GM19395 (cell line): Measurements from ENCODE around the gene ENTREP3.
A peak's percentile ranks its signal among the peaks of the same experiment; 100 is the strongest.

Experiments used
- ATAC-seq: cut with Tn5 transposase; IDR thresholded peaks from one replicate; pipeline ENCODE4 v1.9.1; 2021; ENCODE audit warnings: mild to moderate bottlenecking, moderate library complexity; ENCODE audit not compliant: unreplicated experiment

Gene ENTREP3

GRCh38 chr1:155278689-155279160, 23.4 kb upstream of the ENTREP3 start:
- ATAC-seq, result no peak

- no peak for ATAC-seq
Observed at GRCh38 chr1:155277902-155278688, 22.8 kb upstream of the ENTREP3 start.

GRCh38 chr1:155277070-155277901, 22.0 kb upstream of the ENTREP3 start, which contains the start of gene HCN3:
HCN3 (plus strand) TSS chr1:155277463; CDS start chr1:155277591, 128 bp downstream.
- ATAC-seq, result peak; percentile 64

GRCh38 chr1:155273343-155274245, 18.3 kb upstream of the ENTREP3 start, which contains the start of gene CLK2:
CLK2 (minus strand) TSS chr1:155273504; CDS start chr1:155270977, 2,527 bp downstream.
- peak; percentile 81 for ATAC-seq

- peak; percentile 32 for ATAC-seq
Observed at GRCh38 chr1:155272466-155273342, 17.4 kb upstream of the ENTREP3 start.

GRCh38 chr1:155269381-155269780, 14.1 kb upstream of the ENTREP3 start:
- no peak for ATAC-seq

GRCh38 chr1:155268630-155269029, 13.3 kb upstream of the ENTREP3 start:
- ATAC-seq, result no peak

- no peak for ATAC-seq
Observed at GRCh38 chr1:155267373-155267772, 12.1 kb upstream of the ENTREP3 start.

GRCh38 chr1:155266553-155266952, 11.3 kb upstream of the ENTREP3 start:
- no peak for ATAC-seq

- ATAC-seq, result no peak
Observed at GRCh38 chr1:155263067-155263466, 7.8 kb upstream of the ENTREP3 start.

- ATAC-seq, result peak; percentile 87
Observed at GRCh38 chr1:155261852-155262673, 6.8 kb upstream of the ENTREP3 start, which contains the start of gene SCAMP3. SCAMP3 (minus strand) TSS chr1:155262360; CDS start chr1:155262151, 209 bp downstream.

GRCh38 chr1:155261493-155261851, 6.2 kb upstream of the ENTREP3 start:
- peak; percentile 11 for ATAC-seq

GRCh38 chr1:155260276-155260675, 5.0 kb upstream of the ENTREP3 start:
- no peak for ATAC-seq

GRCh38 chr1:155256058-155256852, 972 bp upstream of the ENTREP3 start:
- ATAC-seq, result no peak

- no peak for ATAC-seq
Observed at GRCh38 chr1:155254714-155255242, 505 bp downstream of the ENTREP3 start.

GRCh38 chr1:155254228-155254713, 1.0 kb downstream of the ENTREP3 start:
- ATAC-seq, result no peak

GRCh38 chr1:155253797-155254196, 1.5 kb downstream of the ENTREP3 start:
- no peak for ATAC-seq
